GM12891 (cell line): ENCODE data around the gene MYADML2.

Experiments
- PAX5 ChIP-seq: IDR thresholded peaks from 2 replicates; pipeline ENCODE4 v1.6.1; 2011; ENCODE audit warnings: low read length, moderate library complexity, mild to moderate bottlenecking; ENCODE audit not compliant: insufficient read depth, severe bottlenecking
- POLR2A ChIP-seq: IDR thresholded peaks from 2 replicates; pipeline ENCODE4 v1.6.1; 2011; ENCODE audit warnings: low read depth, low read length, control low read depth
- POLR2AphosphoS5 ChIP-seq: IDR thresholded peaks from 2 replicates; pipeline ENCODE4 v1.6.1; 2011; ENCODE audit warnings: low read depth, low read length, control low read depth
- POU2F2 ChIP-seq: IDR thresholded peaks from 2 replicates; pipeline ENCODE4 v1.6.1; 2011; ENCODE audit warnings: low read depth, mild to moderate bottlenecking, control low read depth, low read length, moderate library complexity
- SPI1 ChIP-seq: IDR thresholded peaks from 2 replicates; pipeline ENCODE4 v1.6.1; 2011; ENCODE audit warnings: low read depth, low read length, control low read depth
- TAF1 ChIP-seq: IDR thresholded peaks from 2 replicates; pipeline ENCODE4 v1.6.1; 2011; ENCODE audit warnings: low read depth, low read length, control low read depth

GRCh38 chr17:81994593-81995462, 47.8 kb upstream of the MYADML2 start:
- TF ChIP-seq POLR2A: no peak
- no peak for TF ChIP-seq TAF1
- no peak for TF ChIP-seq POLR2AphosphoS5
- TF ChIP-seq PAX5: no peak
- no peak for TF ChIP-seq POU2F2
- TF ChIP-seq SPI1: no peak
